SK-N-MC (cell line): ENCODE data around the gene CYSLTR1.

ENCODE experiments used
- EZH2 ChIP-seq: fragments of 200-600 bp; sonication (generic); IDR thresholded peaks from one replicate; pipeline ENCODE4 v1.6.1; 2017; ENCODE audit warnings: antibody characterized with exemption
- POLR2AphosphoS5 ChIP-seq: IDR thresholded peaks from 2 replicates; pipeline ENCODE4 v1.6.1; 2012; ENCODE audit warnings: mild to moderate bottlenecking, low read depth, low read length, borderline replicate concordance

DNA sequence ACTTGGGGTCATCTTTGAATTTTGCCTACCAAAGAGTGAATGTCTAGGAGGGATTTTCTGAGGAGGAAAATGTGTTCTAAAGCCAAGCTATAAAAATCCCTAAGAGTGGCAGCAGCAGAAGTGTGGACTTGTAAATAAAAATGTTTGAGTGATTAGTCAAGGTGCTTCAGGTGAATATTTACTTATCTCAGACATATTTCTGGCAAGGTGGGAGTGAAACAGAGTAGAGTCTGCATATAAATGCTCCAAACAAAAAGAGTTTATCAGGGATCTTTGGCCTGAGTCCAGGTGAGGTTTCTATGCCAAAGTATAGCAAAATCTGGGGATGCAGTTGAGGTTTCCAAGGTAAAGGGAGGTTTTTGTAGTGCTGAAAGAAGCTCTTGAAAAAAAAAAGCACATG, 19.7 kb downstream of the CYSLTR1 start:
- TF ChIP-seq POLR2AphosphoS5 (no peak), EZH2 (no peak)
